Lower leg skin (tissue), 4 donors: ENCODE measurements around the gene SPATA3. TPM values are rescaled to one million over a fixed set of nuclear protein-coding genes. Genes with fewer than 3 reads are reported as not detected.

Source experiments
- DNase-seq, 2 donors: peaks; one replicate each; pipeline ENCODE4 v3.0.0-alpha.2; 2019; ENCODE audit warnings: low spot score in 2 of 2
- H3K4me3 ChIP-seq: fragments of 200-600 bp; sonication (generic); 2 replicates; pipeline ENCODE4 v1.5.1; 2017; ENCODE audit warnings: mild to moderate bottlenecking, low read depth; ENCODE audit not compliant: poor library complexity, severe bottlenecking
- CTCF ChIP-seq, 3 donors: fragments of 450-650 bp; IDR thresholded peaks; one replicate each; pipeline ENCODE4 v1.5.1; 2016; ENCODE audit warnings: antibody characterized with exemption in 3 of 3, mild to moderate bottlenecking in 3 of 3, moderate library complexity in 2 of 3
- POLR2A ChIP-seq, 2 donors: fragments of 450-650 bp; IDR thresholded peaks; one replicate each; pipeline ENCODE4 v1.6.1; 2016 to 2017; ENCODE audit warnings: antibody characterized with exemption in 2 of 2, mild to moderate bottlenecking in 1 of 2, moderate library complexity in 1 of 2
- WGBS, 2 donors: methylation state at CpG; one replicate each; pipeline ENCODE4 v1.1.5; 2018; 5-methylcytosine and 5-hydroxymethylcytosine counted together
- intact Hi-C: fragments of 100-400 bp; cut with DNase I; formaldehyde crosslinking; loops from one replicate; pipeline ENCODE4 v1.15.0; 2023; ENCODE audit warnings: low total_unique reads
- total RNA-seq, 4 donors: library from RNA; depleted of rRNA; stranded (reverse); fragments of >200 nt; gene quantifications; one replicate each; pipeline ENCODE4 v1.1.0, GENCODE V29; 2016

SPATA3 gene
- total RNA-seq, 4 donors from 2014 or later = 0.25 TPM; not detected in 3

DNA sequence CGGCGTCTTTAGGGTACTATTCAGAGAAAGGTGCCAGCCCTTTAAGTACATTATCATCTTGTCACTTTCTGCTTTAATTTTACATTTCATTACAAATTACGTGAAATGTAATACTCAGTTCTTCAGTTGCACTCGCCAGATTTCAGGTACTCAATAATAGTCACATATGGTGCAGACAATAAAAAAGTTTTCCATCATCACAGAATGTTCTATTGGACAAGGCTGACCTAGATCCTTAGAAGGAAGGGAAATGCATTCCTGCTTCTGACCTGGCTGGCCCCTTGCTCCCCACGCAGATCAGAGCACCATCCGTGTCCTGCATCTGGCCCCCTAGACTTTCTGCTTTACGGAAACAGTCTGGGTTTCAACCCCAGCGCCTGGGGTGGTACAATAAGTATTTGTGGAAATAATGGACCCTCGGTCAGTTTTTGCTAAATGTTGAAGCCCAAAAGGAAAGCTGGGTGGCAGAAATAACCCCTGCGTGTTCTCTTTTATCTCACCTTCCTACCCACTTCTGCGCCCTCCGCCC lies 40.7 kb downstream of the SPATA3 start:
- TF ChIP-seq CTCF (IDR thresholded peaks at IDR 0.05) (no peak), POLR2A (IDR thresholded peaks at IDR 0.05) (no peak)
- H3K4me3 ChIP-seq = no peak overlapping the region
- WGBS, 2 donors = 66 to 68% methylated on average over 12 of the region's 12 CpGs
- intact Hi-C loops = no loop called here
- DNase-seq = peak in 1 of 2 donors; percentile 40

DNA sequence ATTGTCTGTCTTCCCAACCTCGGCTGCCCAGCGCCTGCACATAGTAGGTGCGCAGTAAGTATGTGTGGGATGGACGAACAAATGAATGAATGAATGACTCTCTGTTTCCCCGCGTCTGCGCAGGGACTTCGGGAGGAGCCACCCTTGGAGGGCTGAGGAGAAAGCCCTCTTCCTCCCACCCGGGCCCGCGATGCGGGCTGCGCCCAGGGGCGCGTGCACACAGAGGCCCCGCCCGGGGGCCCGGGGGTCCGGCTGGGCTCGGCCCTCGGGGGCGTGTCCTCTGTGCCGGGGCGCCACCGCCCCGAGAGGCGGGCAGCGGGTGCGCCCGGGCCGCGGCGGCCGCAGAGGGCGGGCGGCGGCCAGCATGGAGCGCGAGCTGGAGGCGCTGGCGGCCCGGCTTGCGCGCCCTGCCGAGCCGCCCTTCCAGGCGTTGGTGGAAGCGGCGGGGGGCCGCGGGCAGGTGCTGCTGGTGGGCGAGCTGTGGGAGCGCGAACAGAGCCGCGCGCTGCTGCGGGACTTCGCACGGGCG lies 41.3 kb downstream of the SPATA3 start, which contains the start of gene C2orf72:
C2orf72 (plus strand) TSS at position 322 of the 529 bp plus-strand sequence; CDS start at position 365, 43 bp downstream.
- peak in 1 of 2 donors; percentile 59 for DNase-seq
- intact Hi-C loops = no loop called here
- TF ChIP-seq CTCF (IDR thresholded peaks at IDR 0.05) = no peak
- no peak for TF ChIP-seq POLR2A (IDR thresholded peaks at IDR 0.05)
- 2% methylated on average over 6 to 15 of the region's 61 CpGs for whole genome bisulfite sequencing, 2 donors
- no peak within 1 kb of the TSS for H3K4me3 ChIP-seq

DNA sequence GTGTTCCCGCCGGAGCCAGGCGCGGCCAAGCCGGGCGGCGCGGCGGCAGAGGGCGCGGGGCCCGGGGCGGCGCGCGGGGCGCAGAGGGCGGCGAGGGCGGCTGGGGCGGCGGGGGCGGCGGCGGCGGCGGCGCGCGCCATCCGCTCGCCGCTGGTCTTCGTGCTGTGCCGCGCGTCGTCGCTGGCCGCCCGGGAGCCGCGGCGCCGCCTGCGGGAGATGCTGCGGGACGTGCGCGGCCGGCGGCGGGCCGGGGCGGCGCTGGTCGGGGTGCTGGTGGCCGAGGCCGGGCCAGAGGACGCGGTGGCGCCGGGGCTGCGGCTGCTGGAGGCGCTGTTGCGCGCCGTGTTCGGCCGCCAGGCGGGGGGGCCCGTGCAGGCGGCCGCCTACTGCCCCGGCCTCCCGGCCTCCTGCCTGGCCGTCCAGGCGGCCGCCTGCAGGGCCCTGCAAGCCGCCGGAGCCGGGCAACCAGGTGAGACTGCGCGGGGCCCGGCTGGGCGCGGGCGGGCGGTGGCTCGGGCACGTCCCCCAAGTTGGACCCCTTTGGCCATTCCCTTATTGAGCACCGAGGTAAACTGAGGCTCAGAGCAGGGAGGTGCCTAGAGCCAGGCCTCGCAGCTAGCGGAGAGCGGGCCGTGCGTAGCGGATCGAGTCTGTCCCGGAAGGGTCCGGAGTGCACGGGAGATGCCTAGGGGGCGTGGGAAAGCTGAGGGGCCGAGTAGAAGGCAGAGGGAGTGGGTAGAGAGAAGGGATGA lies 42.0 kb downstream of the SPATA3 start:
- DNase-seq = peak in 1 of 2 donors; percentile 49
- no peak overlapping the region for H3K4me3 ChIP-seq
- intact Hi-C loops = no loop called here
- no peak for TF ChIP-seq CTCF (IDR thresholded peaks at IDR 0.05)
- TF ChIP-seq POLR2A (IDR thresholded peaks at IDR 0.05) = no peak
- WGBS, 2 donors = 4 to 6% methylated on average over 21 to 30 of the region's 104 CpGs

GRCh38 chr2:231038483-231039293 lies 42.8 kb downstream of the SPATA3 start:
- intact Hi-C loops = no loop called here
- no peak overlapping the region for H3K4me3 ChIP-seq
- WGBS, 2 donors = 20 to 21% methylated on average over 21 of the region's 21 CpGs
- DNase-seq = no peak
- TF ChIP-seq CTCF (IDR thresholded peaks at IDR 0.05) = no peak
- no peak for TF ChIP-seq POLR2A (IDR thresholded peaks at IDR 0.05)

- DNase-seq = no peak
- WGBS, 2 donors = 68 to 76% methylated on average over 6 of the region's 6 CpGs
- H3K4me3 ChIP-seq = no peak overlapping the region
- TF ChIP-seq POLR2A (IDR thresholded peaks at IDR 0.05) (no peak), CTCF (IDR thresholded peaks at IDR 0.05) (no peak)
- intact Hi-C loops = no loop called here
Measured at GRCh38 chr2:231039294-231039664, 43.4 kb downstream of the SPATA3 start.
